SH-SY5Y (cell line): Measurements from ENCODE around the gene KAT6B.

ENCODE experiments used
- GATA2 ChIP-seq: IDR thresholded peaks from 2 replicates; pipeline ENCODE4 v1.6.1; 2011; ENCODE audit warnings: mild to moderate bottlenecking, low read depth, low read length
- GATA3 ChIP-seq: IDR thresholded peaks from 2 replicates; pipeline ENCODE4 v1.6.1; 2011; ENCODE audit warnings: low read depth, mild to moderate bottlenecking, low read length, moderate library complexity

Gene KAT6B

GRCh38 chr10:75049316-75050148 is 223.1 kb downstream of the KAT6B start:
- no peak for TF ChIP-seq GATA3
- no peak for TF ChIP-seq GATA2

- TF ChIP-seq GATA2 (no peak), GATA3 (no peak)
Measured at GRCh38 chr10:75050149-75050919, 223.9 kb downstream of the KAT6B start.

- TF ChIP-seq GATA3 (no peak), GATA2 (no peak)
Measured at GRCh38 chr10:75051308-75051707, 224.9 kb downstream of the KAT6B start.

- TF ChIP-seq GATA2 (no peak), GATA3 (no peak)
Measured at GRCh38 chr10:75057680-75058079, 231.3 kb downstream of the KAT6B start.

GRCh38 chr10:75058161-75058560 is 231.8 kb downstream of the KAT6B start:
- no peak for TF ChIP-seq GATA2
- TF ChIP-seq GATA3, result no peak

GRCh38 chr10:75061709-75062505 is 235.5 kb downstream of the KAT6B start:
- TF ChIP-seq GATA3 (no peak), GATA2 (no peak)

DNA sequence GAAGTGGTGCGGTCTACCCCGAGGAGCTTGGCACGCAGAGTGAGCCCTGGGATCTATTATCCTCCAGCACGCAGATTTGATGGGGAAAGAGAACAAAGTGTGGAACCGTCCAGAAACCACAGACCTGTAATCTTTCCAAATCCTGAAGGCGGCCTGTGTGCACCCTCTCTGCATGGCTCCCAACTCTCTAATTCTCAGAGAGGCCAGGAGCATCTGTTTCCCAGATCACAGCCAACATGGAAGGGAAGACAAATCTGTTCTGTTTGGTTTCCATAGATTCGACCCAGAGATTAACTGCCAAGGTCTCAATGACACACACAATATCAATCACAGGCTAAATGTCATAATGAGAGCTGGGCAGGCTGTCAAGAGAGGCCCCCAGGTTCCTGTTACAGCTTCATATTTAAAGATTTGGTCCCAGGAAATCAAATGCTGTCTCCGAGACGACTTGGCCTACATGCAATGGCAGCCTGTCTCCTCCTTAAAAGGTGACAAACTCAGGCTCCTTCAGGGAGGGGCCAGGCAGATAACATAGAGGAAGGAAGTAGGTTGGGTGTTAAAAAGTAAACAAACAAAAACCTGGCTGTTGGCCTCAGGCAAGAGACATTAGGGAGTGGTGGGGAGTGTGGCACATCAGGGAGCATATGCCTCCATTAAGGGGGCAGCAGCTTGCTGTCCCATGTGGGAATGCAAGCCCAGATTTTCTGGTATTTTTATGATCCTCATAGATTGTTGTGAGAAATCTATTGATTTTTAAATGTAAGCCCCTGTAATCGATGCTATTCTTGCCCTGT is 236.3 kb downstream of the KAT6B start:
- no peak for TF ChIP-seq GATA3
- peak; percentile 71 for TF ChIP-seq GATA2

- no peak for TF ChIP-seq GATA2
- TF ChIP-seq GATA3, result no peak
Measured at GRCh38 chr10:75063461-75064230, 237.2 kb downstream of the KAT6B start.

GRCh38 chr10:75065076-75065475 is 238.7 kb downstream of the KAT6B start:
- TF ChIP-seq GATA3, result no peak
- no peak for TF ChIP-seq GATA2

DNA sequence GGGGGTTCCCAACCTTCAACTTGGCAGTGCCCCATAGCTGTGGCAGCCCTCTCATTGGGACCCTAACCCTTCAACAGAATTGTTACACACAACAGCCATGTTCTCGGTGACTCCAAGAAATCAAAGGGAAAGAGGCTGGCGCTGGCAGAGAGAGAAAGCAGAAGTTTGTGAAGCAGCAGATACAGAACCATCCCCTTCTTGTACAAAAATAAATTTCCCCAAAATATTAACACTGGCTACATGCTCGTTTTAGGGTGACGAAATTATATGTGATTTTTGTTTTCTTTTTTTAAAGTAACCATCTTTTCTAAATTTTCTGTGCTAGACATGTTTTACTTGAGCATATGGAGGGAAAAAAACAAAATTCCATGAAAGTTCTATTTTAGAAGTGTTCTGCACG is 239.9 kb downstream of the KAT6B start:
- TF ChIP-seq GATA2 (no peak), GATA3 (no peak)

GRCh38 chr10:75067272-75067671 is 240.9 kb downstream of the KAT6B start:
- no peak for TF ChIP-seq GATA3
- no peak for TF ChIP-seq GATA2

DNA sequence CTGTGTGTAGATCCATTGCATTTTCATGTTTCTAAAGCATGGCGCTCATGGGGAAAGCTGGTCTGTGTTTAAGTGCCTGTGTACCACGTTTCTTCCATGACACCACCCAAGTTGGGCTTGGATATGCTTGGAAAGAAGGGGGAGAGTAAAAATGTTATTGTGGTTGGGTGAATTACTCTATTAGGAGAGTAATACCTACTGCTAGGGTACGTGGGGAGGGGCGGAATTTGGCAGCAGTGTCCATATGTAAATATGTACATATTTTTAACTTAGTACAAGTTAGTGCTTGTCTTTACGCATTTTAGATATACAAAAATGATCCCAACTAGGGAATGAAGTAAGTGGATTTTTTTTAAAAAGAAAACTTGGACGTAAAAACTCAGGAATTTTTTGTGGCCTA is 242.1 kb downstream of the KAT6B start:
- TF ChIP-seq GATA3 (no peak), GATA2 (no peak)

GRCh38 chr10:75070476-75070875 is 244.1 kb downstream of the KAT6B start:
- TF ChIP-seq GATA2 (no peak), GATA3 (no peak)
